ENCODE measurements around the gene PIM3. TPM values are rescaled to one million over a fixed set of nuclear protein-coding genes. Genes with fewer than 3 reads are reported as not detected.

PIM3 gene
- total RNA-seq, 1 donor, result 19.9 TPM

DNA sequence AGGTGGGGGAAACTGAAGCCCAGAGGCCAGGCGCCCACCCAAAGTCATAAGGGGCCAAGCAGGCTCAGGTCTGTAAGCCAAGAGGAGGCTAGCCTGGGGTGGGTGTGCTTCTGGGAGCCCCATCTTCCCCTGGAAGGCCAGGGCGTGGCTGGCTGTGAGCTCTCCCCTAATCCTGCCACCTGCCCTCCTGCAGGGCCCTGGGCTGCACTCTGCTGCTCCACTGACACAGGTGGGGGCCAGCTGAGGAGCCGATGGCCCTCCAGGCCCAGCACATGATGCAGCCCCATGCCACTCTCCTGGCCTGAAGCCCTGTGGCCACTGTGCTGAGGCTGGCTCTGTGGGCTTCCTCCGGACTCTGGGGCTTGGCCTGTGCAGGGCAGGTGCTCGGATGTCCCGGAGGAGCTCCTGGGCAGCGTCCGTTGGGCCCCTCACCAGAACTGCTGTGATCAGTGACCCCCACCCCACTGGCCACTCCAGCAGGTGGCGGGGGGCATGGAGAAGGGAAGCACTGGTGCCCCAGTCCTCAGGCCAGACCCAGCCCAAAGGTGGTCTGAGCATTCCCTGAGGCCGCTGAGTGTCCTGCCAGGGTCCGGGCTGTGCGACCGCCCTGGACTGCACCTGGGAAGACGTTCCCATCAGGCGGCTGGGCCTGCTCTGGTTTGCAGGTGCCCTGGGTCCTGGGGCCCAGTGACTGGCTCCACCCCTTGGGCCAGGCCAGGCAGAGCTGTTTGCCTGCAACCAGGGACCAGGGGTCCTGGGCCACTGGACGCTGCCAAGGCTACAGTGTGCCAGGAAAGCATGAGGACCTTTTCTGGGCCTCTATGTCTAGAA lies 8.5 kb downstream of the PIM3 start:
- H3K4me1 ChIP-seq (ENCODE audit: insufficient read depth, low read length), result peaks cover 20% of the 10 kb centered on the region
- DNase-seq (ENCODE audit: insufficient read length, low spot score, missing footprints), result peak; percentile 77

DNA sequence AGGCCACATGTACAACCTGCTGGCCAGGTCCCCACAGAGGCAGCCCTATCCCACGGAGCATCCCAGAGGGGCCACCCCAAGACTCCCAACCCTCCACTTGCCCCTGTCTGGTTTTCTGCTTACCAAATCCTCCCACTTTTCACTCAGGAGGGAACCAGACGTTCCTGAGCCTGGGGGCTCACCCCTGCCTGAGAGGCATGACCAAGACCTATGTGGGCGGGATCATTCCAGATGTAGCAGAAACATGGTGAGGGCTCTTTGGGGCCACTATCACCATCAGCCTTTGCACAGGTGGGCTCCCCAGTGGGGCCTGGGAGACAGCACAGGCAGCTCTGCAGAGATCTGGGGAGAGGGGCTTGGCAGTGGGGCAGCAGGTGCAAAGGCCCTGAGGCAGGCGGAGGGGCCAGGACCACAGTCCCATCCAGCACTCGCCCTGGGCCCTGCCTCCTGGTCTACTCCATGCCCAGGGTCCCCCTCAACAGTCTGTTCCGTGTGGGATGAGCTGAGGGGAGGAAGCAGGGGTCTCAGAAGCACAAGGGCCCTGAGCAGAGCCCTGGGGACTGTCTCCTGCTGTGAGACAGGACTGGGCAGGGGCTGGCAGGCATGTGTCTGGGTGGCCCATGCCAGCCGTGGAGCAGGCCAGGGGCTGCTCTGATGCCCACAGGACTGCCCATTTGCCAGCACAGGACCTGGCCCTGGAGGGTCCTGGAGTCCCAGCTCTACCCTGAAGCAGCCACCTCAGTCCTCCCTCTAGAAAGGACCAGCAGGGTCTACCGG lies 9.4 kb downstream of the PIM3 start:
- no peak overlapping the region for H2AFZ ChIP-seq (ENCODE audit: low read length)
- H3K79me2 ChIP-seq (ENCODE audit: insufficient read depth, low read length), result peaks cover 4% of the 10 kb centered on the region
- no peaks in the 10 kb centered on the region for H3K9me3 ChIP-seq (ENCODE audit: low read depth, low read length)
- H3K27ac ChIP-seq (ENCODE audit: low read depth, low read length), result no peak overlapping the region
- H3K4me1 ChIP-seq (ENCODE audit: insufficient read depth, low read length), result peaks cover 20% of the 10 kb centered on the region
- TF ChIP-seq, protein P1, sequence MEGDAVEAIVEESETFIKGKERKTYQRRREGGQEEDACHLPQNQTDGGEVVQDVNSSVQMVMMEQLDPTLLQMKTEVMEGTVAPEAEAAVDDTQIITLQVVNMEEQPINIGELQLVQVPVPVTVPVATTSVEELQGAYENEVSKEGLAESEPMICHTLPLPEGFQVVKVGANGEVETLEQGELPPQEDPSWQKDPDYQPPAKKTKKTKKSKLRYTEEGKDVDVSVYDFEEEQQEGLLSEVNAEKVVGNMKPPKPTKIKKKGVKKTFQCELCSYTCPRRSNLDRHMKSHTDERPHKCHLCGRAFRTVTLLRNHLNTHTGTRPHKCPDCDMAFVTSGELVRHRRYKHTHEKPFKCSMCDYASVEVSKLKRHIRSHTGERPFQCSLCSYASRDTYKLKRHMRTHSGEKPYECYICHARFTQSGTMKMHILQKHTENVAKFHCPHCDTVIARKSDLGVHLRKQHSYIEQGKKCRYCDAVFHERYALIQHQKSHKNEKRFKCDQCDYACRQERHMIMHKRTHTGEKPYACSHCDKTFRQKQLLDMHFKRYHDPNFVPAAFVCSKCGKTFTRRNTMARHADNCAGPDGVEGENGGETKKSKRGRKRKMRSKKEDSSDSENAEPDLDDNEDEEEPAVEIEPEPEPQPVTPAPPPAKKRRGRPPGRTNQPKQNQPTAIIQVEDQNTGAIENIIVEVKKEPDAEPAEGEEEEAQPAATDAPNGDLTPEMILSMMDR (IDR thresholded peaks at IDR 0.05; ENCODE audit: extremely low read depth, low read depth, low read length), result no peak
- H4K20me1 ChIP-seq (ENCODE audit: insufficient read depth, low read length), result no peaks in the 10 kb centered on the region
- no peaks in the 10 kb centered on the region for H3K36me3 ChIP-seq (ENCODE audit: insufficient read depth, low read length)
- H3K4me2 ChIP-seq (ENCODE audit: insufficient read depth, low read length), result no peak overlapping the region
- no peaks in the 10 kb centered on the region for H3K27me3 ChIP-seq (ENCODE audit: insufficient read depth, low read length)
- no peak overlapping the region for H3K4me3 ChIP-seq (ENCODE audit: insufficient read depth, low read length)
- peak; percentile 78 for DNase-seq (ENCODE audit: insufficient read length, low spot score, missing footprints)

More for the DNA sequence above, 8.5 kb downstream of the PIM3 start:
- Histone ChIP-seq H2AFZ (ENCODE audit: low read length) (no peak overlapping the region), H3K4me3 (ENCODE audit: insufficient read depth, low read length) (no peak overlapping the region), H3K4me2 (ENCODE audit: insufficient read depth, low read length) (no peak overlapping the region), H4K20me1 (ENCODE audit: insufficient read depth, low read length) (peaks cover under 1% of the 10 kb centered on the region), H3K79me2 (ENCODE audit: insufficient read depth, low read length) (peaks cover 12% of the 10 kb centered on the region), H3K27me3 (ENCODE audit: insufficient read depth, low read length) (no peaks in the 10 kb centered on the region), H3K9me3 (ENCODE audit: low read depth, low read length) (no peaks in the 10 kb centered on the region), H3K36me3 (ENCODE audit: insufficient read depth, low read length) (no peaks in the 10 kb centered on the region), H3K27ac (ENCODE audit: low read depth, low read length) (no peak overlapping the region)
- TF ChIP-seq, protein P1 (IDR thresholded peaks at IDR 0.05; ENCODE audit: extremely low read depth, low read depth, low read length), result no peak

DNA sequence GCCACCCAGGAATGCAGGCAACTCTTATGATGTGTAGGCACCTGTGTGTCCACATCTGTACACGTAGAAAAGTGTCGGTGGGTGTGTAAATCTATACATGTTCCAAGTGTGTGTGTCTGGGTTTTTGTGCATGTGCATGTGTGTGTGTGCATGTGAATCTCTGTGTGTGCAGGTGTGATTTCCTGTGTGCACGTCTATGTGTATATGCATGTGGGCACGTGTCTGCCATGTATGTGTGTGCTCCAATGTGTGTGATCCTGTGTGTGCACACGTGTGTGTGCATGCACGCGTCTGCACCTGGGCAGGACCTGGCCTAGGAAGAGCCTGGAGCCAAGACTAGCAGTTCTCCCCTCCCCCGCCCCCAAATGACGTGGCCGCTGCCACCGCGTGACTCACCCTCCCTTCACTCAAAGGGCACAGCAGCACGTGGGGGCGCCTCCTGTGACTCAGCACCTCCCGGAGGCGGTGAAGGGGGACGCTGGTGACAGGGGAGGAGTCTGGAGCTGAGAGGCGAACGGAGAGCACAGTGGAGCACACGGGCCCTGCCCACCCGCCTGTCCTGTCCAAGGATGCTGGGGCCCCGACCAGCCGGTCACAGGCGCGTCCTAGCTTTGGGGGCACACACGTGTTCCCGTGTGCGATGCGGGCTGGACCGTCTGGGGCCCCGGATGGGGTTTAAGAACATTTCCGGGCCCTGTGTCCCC lies 10.1 kb downstream of the PIM3 start:
- Histone ChIP-seq H3K27me3 (ENCODE audit: insufficient read depth, low read length) (no peaks in the 10 kb centered on the region), H4K20me1 (ENCODE audit: insufficient read depth, low read length) (no peaks in the 10 kb centered on the region), H3K4me3 (ENCODE audit: insufficient read depth, low read length) (peak overlapping the region; percentile 72), H3K4me2 (ENCODE audit: insufficient read depth, low read length) (peak overlapping the region; percentile 80), H3K36me3 (ENCODE audit: insufficient read depth, low read length) (no peaks in the 10 kb centered on the region), H2AFZ (ENCODE audit: low read length) (peak overlapping the region; percentile 54), H3K79me2 (ENCODE audit: insufficient read depth, low read length) (peaks cover 3% of the 10 kb centered on the region), H3K4me1 (ENCODE audit: insufficient read depth, low read length) (peaks cover 20% of the 10 kb centered on the region), H3K27ac (ENCODE audit: low read depth, low read length) (peak overlapping the region; percentile 40), H3K9me3 (ENCODE audit: low read depth, low read length) (no peaks in the 10 kb centered on the region)
- DNase-seq (ENCODE audit: insufficient read length, low spot score, missing footprints), result peak; percentile 100
- TF ChIP-seq, protein P1 (IDR thresholded peaks at IDR 0.05; ENCODE audit: extremely low read depth, low read depth, low read length), result no peak

Data from osteoblast (primary cell).